GM18526 (cell line): Measurements from ENCODE around the gene HIVEP3.

Experiments used
- POLR2A ChIP-seq: IDR thresholded peaks from 3 replicates; pipeline ENCODE4 v1.6.1; 2011; ENCODE audit not compliant: insufficient read length; ENCODE audit errors: extremely low read depth

HIVEP3 gene

GRCh38 chr1:41884256-41885230 lies 34.2 kb downstream of the HIVEP3 start:
- TF ChIP-seq POLR2A: no peak

GRCh38 chr1:41883507-41883906 lies 35.2 kb downstream of the HIVEP3 start:
- TF ChIP-seq POLR2A: no peak

GRCh38 chr1:41882486-41882885 lies 36.2 kb downstream of the HIVEP3 start:
- TF ChIP-seq POLR2A: no peak

GRCh38 chr1:41882068-41882477 lies 36.6 kb downstream of the HIVEP3 start:
- no peak for TF ChIP-seq POLR2A

- no peak for TF ChIP-seq POLR2A
These were observed 37.5 kb downstream of the HIVEP3 start for GRCh38 chr1:41880950-41881885.

- TF ChIP-seq POLR2A: no peak
These were observed 38.5 kb downstream of the HIVEP3 start for GRCh38 chr1:41880261-41880660.

- TF ChIP-seq POLR2A: no peak
These were observed 39.1 kb downstream of the HIVEP3 start for GRCh38 chr1:41879617-41880016.

- TF ChIP-seq POLR2A: no peak
These were observed 39.8 kb downstream of the HIVEP3 start for GRCh38 chr1:41878911-41879310.

- no peak for TF ChIP-seq POLR2A
These were observed 40.2 kb downstream of the HIVEP3 start for GRCh38 chr1:41878495-41878894.

- TF ChIP-seq POLR2A: no peak
These were observed 41.9 kb downstream of the HIVEP3 start for GRCh38 chr1:41876576-41877445.

- TF ChIP-seq POLR2A: no peak
These were observed 43.2 kb downstream of the HIVEP3 start for GRCh38 chr1:41875487-41875886.

GRCh38 chr1:41874903-41875411 lies 43.8 kb downstream of the HIVEP3 start:
- no peak for TF ChIP-seq POLR2A

- TF ChIP-seq POLR2A: no peak
These were observed 44.5 kb downstream of the HIVEP3 start for GRCh38 chr1:41874151-41874719.

GRCh38 chr1:41872074-41872473 lies 46.6 kb downstream of the HIVEP3 start:
- no peak for TF ChIP-seq POLR2A
